Activated CD8-positive, alpha-beta memory T cell treated with anti-CD3 and anti-CD28 coated beads for 24 hours (primary cell): ENCODE data around the gene TRPV6.

Experiments
- DNase-seq: peaks from one replicate; pipeline ENCODE4 v3.0.0-alpha.2; 2020

TRPV6 gene

DNA sequence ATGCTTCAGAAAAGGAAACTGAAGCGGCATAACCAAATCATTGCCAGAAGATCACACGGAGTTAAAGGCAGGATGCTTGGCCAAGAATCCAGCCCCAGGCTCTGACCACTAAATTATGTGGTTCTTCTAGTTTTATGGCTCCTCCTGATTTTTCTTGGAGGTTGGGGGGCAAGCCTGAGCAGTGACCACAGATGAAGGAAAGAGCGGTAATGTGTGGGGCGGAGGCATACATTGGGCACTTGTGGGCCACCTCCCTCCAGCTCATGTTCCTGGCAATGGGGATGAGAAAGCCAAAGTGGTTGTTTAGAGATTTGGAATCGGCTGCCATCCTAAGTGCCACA, 3.2 kb downstream of the TRPV6 start:
- peak; percentile 19 for DNase-seq

DNA sequence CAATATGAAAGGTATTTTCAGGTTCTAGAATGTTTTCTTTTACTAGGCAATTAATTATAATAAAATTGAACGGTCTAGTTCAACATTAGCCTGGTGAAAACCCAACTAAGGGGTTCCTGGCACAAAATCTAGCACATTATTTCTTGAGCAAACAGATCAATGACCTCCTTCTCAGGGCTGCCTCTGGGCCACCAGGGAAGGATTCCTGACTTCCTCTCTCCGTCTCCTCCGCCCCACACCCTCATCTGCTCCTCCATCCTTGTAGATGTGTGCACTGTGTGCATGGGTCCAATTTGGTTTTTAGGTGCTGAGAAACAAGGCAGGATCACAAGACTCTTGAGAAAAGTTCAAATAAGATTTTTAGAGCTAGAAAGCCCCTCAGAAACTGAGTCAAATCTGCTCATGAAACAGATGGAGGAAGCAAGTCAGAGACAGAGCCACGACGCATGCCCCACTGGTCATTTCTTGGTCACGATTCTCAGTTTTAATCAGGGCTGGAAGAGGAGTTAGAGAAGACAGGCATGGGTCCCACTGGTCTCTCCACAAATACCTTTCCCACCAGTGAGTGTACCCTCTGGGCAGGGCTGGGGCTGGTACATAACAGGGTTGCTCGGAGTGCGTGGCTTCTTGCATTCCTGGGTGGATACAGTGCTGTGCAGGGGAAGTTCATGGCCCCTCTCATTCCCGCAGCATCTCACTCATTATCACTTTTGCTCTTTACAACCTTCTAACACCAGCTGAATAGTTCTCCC, 3.8 kb downstream of the TRPV6 start:
- peak; percentile 26 for DNase-seq

DNA sequence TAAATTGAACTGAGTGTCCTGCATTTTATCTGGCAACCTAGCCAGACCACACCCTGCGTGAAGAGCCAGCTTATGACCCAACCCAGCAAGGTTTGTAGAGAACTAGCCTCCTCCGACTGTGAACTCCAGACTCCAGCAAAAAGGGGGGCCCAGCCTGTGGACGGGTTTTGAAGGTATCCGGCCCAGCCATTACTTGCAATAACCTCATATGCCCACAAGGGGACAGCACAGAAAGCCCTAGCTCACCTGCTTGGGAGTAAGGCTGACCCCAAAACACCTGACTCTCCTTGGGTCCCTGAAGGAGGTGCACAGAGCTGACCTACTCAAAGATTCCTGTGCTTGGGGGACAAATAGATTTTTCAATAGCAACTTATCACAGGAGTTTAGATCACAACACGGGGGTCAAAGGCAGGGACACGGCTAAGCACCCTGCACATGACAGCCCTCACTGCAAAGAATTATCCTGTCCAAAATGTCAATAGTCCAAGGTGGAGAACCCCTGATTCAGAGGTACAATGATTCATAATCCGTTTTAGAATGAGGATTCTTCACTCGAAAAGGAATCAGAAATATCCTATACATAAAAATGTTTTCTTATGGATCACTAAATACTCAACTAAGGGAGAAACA, 4.6 kb downstream of the TRPV6 start:
- DNase-seq: peak; percentile 72

DNA sequence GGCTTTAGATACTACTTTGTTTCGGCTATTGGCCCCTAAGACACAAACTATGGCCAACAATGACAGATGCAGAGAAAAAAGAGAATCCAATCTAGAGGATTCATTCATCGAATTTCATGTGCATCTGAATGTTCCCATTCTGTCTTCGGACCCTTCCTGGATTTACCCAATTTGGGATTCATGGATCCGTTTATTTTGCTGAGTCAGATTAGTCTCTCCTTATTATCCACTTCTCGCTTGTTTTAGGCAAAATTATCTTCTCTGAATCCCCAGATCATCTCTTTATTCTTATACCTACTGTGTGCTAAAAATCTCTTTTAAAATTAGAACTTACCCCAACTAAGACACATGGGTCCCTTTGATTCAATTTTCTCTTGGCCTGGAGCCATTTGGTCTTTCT, 6.5 kb downstream of the TRPV6 start:
- no peak for DNase-seq

DNA sequence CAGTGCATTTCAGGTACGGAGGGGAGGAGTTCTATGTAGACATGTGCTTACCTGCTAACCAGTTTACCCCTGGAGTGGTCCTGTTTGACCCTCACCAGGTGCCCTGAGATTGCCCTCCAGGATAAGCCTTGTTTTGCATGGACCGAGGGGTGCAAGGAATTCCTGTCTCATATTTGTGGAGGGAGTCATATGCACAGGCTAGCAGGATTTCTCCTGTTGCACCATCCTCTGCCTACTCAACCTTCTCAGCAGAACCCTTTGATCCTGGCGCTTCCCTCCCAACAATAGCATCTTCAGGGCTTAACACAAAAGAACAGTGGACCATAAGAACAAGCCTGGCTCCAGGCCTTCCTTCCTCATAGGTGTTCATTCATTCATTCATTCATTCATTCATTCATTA, 7.2 kb downstream of the TRPV6 start:
- no peak for DNase-seq

DNA sequence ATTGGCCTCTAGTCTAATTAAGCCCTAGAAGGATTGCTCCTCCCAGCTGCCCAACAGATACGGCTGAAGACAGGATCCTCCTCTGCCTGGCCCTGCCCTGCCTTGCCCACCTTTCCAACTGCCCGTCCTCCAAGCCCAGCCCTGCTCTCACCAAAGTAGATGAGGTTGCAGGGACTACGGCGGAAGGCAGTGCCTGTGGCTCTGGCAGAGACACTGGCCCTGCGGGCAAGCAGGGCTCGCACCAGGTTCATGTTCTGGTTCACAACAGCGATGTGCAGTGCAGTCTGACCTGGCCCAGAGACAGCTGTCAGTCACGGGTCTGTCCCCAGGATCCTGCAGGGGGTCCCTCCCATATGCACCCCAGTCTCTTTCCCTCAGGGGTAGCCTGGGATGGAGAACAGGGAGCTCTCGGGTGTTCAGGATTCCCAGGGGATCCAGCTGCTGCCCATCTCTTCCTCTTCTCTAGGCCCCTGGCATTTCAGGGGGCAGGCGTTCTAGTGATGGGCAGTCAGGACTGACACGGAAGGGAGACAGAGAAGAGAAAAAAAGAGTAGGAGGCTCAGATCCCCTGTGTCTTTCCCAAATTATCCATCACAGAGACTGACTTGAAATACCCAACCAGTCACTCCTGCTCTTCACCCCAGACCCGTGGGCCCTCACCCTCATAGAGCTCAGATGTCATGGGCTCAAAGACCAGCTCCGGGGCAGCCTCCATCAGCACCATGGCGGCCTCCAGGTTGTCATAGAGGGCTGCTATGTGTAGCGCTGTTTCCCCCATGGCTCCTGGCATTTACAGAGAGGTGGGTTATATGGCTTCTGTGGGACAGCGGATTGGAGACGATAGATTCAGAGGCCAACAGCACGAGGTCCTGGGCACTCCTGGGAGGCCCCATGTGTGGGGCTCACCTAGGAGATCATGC, 8.3 kb downstream of the TRPV6 start:
- no peak for DNase-seq

DNA sequence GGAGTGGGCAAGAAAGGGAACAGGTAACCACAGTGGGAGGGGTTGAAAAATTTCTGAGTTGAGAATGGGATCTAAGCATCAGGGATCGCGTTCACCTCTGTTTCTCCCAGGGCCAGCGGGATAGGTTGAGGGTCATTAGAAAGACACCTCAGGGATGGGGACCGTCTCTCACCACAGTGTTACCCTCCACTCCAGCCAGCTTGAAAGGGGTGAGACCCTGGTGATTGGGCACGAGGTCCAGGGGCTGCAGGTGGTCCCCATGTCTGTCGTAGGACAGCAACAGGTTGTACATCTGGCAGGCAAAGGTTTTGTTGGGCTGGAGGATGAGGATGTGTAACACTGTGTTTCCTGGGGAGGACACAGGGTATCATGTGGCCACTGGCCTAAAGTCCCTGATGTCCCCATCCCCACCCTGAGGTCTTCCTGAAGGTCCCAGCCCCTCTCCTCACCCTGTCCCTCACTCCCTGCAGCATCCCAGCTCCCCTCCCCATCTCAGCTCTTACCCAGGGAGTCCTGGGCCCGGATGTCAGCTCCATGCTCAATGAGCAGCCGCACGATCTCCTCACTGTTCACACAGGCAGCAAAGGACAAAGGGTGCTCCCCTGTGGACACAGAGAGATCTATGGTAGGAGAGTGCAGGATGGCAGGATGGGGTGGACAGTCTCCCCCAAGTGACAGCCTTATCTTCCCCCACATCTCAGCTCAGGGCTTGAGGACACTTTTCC, 9.1 kb downstream of the TRPV6 start:
- no peak for DNase-seq

DNA sequence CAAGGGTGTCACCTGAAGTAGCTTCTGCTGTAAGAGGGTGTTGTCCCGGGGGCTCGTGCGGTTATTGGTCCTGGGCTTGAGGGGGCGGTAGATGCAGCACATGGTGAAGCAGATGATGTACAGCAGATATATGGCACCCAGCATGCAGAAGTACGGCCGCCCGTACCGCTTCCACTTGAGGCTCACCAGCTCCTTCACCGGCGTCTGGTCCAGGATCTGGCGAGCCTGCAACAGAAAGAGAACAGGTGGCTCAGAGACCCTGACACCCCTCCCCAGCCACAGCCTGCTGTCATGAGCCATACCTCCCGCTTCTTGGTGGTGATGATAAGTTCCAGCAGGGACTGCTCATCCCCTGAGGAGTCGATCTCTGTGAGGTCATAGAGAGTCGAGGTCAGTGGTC, 10.1 kb downstream of the TRPV6 start:
- no peak for DNase-seq

DNA sequence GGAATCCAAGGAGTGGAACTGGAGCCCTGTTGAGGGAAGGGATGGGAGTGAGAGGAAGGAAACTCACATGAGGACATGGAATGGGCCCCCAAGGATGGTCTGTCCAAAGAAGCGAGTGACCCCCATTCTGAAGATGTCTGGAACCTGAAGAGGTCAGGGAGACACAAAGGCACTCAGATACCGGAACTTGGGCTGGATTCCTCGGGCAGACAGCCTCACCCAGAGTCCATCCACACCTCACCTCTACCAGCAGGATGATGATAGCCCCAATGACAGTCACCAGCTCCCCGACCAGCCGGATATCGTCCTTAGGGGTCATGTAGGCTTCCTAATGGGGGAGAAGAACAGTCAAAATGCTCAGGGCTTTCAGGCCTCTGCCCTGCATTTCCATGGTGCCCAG, 10.7 kb downstream of the TRPV6 start:
- DNase-seq: no peak

DNA sequence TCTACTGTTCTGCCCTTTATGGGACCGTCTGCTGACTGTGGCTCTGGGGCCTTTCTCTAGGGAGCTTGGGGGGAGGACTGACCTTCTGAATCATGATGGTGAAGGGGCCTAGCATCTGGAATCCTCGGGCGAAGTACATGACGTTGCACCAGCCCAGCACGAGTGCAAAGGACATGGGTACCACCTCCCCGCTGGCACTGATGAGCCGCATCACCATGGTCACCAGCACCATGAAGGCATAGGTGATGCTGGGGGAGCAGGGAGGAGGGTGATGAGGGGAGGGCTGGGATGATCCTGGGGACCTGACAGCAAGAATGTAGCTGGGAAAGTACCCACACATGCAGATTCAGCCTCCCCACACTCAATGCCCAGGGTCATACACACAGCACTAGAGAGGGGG, 11.1 kb downstream of the TRPV6 start:
- no peak for DNase-seq

DNA sequence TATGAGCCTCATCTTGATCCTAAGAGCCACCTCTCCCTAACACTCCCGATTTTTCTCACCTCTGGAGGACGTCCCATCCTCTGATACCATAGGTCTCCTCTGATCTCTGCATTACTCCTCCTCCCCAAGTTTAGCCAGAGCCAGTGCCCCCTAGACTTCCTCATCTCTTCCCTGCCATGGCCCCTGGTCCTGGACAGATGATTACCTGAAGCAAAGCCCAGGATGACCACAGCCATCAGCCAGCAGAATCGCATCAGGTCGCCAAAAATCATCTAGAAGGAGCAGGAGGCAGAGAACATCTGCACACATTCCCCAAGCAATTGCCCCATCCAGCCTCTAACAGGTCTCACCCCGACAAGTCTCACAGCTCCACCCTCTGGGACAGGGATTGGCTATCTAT, 11.7 kb downstream of the TRPV6 start:
- no peak for DNase-seq

DNA sequence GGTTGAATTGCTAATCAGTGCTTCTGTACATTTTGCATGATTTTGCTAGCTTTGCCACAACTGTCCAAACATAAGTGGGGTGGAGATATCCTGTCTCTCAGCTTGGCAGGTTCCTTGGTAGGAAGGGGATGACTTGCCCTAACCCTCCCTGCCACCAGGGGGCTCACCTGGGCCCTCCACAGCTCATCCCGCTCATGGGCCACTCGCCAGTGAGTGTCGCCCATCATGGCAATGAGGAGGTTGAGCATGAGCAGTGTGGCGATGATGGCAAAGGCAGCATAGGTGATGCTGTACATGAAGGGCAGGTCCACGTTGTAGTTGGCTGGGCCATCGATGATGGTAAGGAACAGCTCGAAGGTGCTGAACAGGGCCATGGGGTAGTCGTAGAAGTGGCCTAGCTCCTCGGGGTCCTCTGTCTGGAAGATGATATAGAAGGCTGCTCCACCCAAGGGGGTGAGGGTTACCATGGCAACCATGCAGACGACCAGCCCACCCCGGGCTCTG, 12.2 kb downstream of the TRPV6 start:
- peak; percentile 64 for DNase-seq

DNA sequence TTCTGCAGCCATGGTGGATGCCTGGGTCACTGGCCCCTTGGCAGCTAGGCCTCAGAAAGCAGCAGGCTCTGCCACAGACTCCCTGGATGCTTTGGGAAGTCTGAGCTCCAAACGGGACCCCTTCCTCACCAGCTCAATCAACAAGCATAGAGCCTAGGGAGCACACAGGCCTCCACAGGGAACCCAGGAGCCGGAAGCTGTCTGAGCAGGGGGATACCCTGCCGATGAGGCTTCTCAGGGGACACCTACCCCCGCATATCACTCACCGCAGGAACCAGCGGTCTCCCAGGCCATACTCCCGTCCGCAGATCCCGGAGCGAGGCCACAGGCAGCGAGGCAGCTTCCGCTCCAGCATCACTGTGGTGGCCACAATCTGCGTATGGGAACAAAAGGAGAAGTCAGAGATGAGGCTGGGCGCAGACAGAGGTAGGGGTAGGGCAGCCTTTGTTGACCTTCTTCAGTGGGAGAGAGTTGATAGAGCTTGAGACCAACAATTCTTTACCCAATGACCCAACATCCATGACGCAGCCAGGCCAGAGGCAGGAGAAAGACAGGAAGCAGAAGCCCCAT, 13.4 kb downstream of the TRPV6 start:
- DNase-seq: peak; percentile 30

DNA sequence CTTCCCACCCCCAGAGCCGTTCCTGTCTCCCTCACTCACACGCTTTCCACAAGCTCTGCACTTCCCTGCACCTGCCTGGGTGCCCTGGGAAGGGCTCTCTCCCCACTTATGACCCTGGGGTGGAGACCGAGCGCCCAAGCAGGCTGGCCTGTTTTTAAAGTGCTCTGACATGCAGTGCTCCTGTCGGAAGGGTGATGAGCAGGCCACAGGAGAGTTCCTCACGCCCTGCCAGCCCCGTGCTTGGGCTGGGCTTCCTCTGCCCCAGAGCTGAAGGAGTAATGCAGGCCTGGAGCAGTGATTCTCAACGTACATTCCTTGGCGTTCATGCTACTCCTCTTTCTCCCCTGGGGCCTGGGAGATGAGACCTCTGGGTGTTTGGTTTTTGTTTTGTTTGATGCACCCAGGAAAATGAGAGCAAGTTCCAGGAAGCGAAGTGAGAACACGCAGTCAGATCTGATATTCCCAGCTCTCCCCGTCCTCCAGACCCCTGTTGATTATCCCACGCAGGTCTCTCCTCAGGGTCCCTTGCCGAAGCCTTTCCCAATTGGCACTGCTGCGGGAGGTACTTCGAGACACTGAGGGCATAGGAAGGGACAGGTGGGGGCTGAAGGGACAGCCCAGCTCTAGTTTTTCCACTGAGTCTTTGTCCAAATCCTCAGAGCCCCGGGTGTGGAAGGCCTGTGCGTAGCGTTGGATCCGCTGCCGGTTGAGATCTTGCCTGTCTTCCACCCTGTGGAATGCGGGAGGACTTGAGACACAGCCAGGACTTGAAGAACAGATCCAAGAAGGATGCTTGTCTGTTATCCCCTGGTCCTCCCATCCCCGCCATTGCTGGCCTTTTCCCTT, 14.1 kb downstream of the TRPV6 start:
- peak; percentile 47 for DNase-seq

DNA sequence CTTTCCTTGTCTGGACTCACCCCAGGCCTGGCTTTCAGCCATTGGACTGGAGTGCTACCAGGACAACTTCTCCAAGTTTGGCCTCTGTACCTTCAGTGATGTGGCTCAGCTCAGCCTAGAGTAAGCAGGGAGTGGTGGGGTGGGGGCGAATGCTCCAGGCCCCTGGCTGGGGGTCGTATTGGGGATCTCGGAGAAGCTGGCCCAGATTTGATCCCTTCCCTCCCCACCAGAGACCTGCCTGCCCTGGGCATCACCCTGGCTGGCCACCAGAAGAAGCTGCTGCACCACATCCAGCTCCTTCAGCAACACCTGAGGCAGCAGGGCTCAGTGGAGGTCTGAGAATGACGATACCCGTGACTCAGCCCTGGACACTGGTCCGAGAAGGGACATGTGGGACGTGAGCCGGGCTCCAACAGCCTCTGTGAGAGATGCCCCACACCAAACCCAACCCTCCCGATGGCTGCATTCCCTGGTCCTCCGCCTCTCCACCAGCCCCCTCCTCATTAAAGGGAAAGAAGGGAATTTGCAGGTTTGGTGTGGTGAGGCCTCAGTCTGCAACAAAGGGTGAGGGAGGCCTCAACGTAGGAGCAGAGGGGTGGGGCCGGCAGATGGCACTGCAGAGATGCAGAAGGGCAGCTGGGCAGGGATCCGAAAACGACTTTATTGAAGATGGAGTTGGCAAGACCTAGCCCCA, 14.8 kb downstream of the TRPV6 start:
- DNase-seq: peak; percentile 49

DNA sequence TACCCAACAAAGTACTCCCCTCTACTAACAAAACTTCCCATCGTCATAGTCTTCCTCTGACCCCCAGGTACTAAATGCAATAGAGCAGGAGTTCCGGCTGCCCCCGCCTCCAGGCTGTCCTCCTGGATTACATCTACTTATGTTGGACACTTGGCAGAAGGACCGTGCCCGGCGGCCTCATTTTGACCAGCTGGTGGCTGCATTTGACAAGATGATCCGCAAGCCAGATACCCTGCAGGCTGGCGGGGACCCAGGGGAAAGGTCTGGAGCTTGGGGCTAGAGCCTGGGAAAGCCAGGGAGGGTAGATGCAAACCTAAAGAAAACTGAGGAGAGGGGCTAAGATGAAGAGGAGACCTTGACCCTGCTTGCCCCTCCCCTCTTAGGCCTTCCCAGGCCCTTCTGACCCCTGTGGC, 15.4 kb downstream of the TRPV6 start:
- no peak for DNase-seq

DNA sequence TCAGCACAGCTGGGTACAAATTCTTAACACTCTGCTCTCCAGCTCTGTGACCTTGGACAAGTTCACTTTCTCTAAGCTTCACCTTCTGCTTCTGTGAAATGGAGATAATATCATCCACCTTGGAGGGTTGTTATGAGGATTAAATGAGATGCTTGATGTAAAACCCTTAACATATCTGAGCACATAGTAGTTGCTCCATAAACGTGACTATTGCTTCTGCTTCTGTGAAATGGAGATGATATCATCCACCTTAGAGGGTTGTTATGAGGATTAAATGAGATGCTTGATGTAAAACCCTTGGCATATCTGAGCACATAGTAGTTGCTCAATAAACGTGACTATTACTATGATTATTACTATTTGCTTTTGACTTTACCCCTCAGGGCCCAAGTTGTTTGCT, 16.1 kb downstream of the TRPV6 start:
- no peak for DNase-seq

DNA sequence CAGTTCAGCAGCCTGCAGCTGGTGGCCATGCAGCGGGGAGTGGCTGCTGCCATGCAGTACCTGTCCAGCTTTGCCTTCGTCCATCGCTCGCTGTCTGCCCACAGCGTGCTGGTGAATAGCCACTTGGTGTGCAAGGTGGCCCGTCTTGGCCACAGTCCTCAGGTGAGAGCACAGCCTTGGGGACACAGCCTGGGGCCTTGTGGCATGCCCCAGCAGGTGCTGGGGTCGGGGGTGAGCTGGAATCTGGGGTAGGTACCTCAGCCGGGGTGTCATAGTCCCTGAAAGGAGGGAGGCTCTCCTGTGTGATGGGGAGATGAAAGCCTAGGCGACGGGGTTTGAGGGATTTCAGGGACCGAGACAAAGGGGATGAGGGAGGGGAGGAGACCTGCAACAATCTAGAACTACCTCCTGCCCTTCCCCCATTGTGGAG, 16.5 kb downstream of the TRPV6 start:
- no peak for DNase-seq

DNA sequence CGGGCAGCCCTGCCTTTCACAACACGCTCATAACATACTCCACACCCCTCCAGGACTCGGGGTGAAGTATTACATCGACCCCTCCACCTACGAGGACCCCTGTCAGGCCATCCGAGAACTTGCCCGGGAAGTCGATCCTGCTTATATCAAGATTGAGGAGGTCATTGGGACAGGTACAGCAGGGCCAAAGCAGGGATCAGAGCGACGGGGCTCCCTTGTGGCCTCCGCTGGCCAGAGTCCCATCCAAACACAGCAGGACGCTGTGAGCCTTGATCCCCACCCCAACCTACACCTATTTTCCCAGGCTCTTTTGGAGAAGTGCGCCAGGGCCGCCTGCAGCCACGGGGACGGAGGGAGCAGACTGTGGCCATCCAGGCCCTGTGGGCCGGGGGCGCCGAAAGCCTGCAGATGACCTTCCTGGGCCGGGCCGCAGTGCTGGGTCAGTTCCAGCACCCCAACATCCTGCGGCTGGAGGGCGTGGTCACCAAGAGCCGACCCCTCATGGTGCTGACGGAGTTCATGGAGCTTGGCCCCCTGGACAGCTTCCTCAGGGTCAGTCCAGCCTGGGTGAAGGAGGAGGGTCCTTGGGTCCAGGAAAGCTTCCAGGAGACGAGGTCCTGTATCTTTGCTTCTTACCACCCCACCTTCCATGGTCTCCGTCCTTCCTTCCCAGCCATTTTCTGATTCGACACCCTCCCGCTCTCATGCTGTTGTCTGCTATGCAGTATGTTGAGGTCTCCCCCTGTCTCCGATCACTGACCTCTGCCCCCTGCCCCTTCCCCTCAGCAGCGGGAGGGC, 17.2 kb downstream of the TRPV6 start:
- peak; percentile 47 for DNase-seq
